Kidney (tissue), 14 donors: Measurements from ENCODE around the gene HBQ1. TPM values are rescaled to one million over a fixed set of nuclear protein-coding genes. Genes with fewer than 3 reads are reported as not detected.

Experiments
- DNase-seq, 5 donors: peaks; one replicate each; pipeline ENCODE4 v3.0.0-alpha.2; 2013 to 2020
- FAIRE-seq: peaks from 2 replicates; lab custom pipeline; 2012; peaks lifted over from hg19 to GRCh38; lab: Jason Lieb, UNC
- H3K27ac ChIP-seq, 2 donors: one replicate each; pipeline ENCODE4 v1.7.0; 2013; ENCODE audit warnings: low read depth in 2 of 2, low read length in 2 of 2, inconsistent platforms in 1 of 2
- H3K27me3 ChIP-seq: one replicate; pipeline ENCODE4 v1.7.1; 2013; ENCODE audit warnings: low read length, inconsistent platforms; ENCODE audit not compliant: control insufficient read depth, insufficient read depth
- H3K36me3 ChIP-seq, 3 donors: one replicate each; pipeline versions ENCODE4 v1.7.0 to v1.7.1; 2013; ENCODE audit warnings: low read length in 3 of 3, control low read depth in 1 of 3, inconsistent platforms in 1 of 3; ENCODE audit not compliant: insufficient read depth in 3 of 3, control insufficient read depth in 2 of 3
- H3K4me1 ChIP-seq, 3 donors: one replicate each; pipeline versions ENCODE4 v1.7.0 to v1.7.1; 2013; ENCODE audit warnings: low read length in 3 of 3, inconsistent platforms in 1 of 3, low read depth in 1 of 3; ENCODE audit not compliant: control insufficient read depth in 2 of 3, insufficient read depth in 2 of 3
- H3K4me3 ChIP-seq, 3 donors: one replicate each; pipeline versions ENCODE4 v1.7.0 to v1.8.1; 2013; ENCODE audit warnings: low read length in 3 of 3, control low read depth in 1 of 3, inconsistent platforms in 1 of 3
- H3K9ac ChIP-seq, 3 donors: one replicate each; pipeline versions ENCODE4 v1.7.0 to v1.7.1; 2013; ENCODE audit warnings: low read length in 3 of 3, control low read depth in 1 of 3, inconsistent platforms in 1 of 3
- H3K9me3 ChIP-seq, 3 donors: one replicate each; pipeline versions ENCODE4 v1.7.0 to v1.7.1; 2013; ENCODE audit warnings: low read length in 3 of 3, control low read depth in 1 of 3, inconsistent platforms in 1 of 3; ENCODE audit not compliant: control insufficient read depth in 2 of 3, insufficient read depth in 1 of 3
- intact Hi-C: fragments of 100-400 bp; cut with DNase I; formaldehyde crosslinking; loops from one replicate; pipeline ENCODE4 v1.11.1; 2022
- polyA plus RNA-seq: library from polyadenylated mRNA; stranded (reverse); fragments of 350-450 nt; fragmentation: Illumina TruSeq; extraction: RNeasy Lipid Tissue Mini Kit (QIAGEN cat#74804); gene quantifications from one replicate; pipeline ENCODE4 v1.2.3, GENCODE V29; 2014; ENCODE audit warnings: low read depth, low replicate concordance; ENCODE audit not compliant: insufficient read depth
- total RNA-seq: library from RNA; stranded (reverse); fragmentation: NEBNext Ultra II Directional; extraction: Animal tissue kit (Norgen Biotek cat#: 25700); gene quantifications from one replicate; pipeline ENCODE4 v1.2.1, GENCODE V29; 2021
- TF ChIP-seq, protein P1 (sequence below): IDR thresholded peaks from 3 replicates; pipeline ENCODE4 v1.5.1; 2012; ENCODE audit warnings: mild to moderate bottlenecking, moderate library complexity, borderline replicate concordance; ENCODE audit not compliant: insufficient read depth; ENCODE audit errors: extremely low read depth
- donor health status: control.
- donor health status: control.
- donor health status: control.
- donor health status: control.
- donor health status: control.
- donor health status: DM: yes; HTN: yes; CAD: no.
- donor health status: Normal renal cell carcinoma (clear cell type).

Gene HBQ1
- total and polyA plus RNA-seq, 2 donors from 2014 or later = not detected

DNA sequence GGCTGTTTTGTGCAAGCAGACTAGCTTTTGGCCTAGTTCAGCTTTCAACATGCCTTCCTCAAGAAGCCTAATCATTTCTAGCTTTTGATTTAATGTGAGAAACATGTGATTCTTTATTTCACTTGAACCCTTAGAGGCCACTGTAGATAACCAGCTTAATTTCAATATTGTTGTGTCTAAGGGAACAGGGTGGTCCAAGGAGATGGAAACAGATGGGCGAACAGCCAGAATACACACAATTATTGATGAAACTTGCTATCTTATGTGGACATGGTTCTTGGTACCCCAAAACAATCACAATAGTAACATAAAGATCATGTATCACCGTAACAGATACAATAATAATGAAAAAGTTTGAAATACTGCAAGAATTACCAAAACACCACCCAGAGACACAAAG, 46.5 kb upstream of the HBQ1 start:
- DNase-seq (no peak), FAIRE-seq (no peak)
- no peak overlapping the region for H3K27ac ChIP-seq
- H3K27me3 ChIP-seq = no peaks in the 10 kb centered on the region
- no peak overlapping the region for H3K4me3 ChIP-seq
- intact Hi-C loops = no loop called here
- H3K9me3 ChIP-seq = no peaks in the 10 kb centered on the region
- H3K36me3 ChIP-seq = no peaks in the 10 kb centered on the region
- no peak overlapping the region for H3K9ac ChIP-seq
- peaks cover 0 to 2% (median 0%) of the 10 kb centered on the region in 3 donors for H3K4me1 ChIP-seq
- TF ChIP-seq, protein P1, sequence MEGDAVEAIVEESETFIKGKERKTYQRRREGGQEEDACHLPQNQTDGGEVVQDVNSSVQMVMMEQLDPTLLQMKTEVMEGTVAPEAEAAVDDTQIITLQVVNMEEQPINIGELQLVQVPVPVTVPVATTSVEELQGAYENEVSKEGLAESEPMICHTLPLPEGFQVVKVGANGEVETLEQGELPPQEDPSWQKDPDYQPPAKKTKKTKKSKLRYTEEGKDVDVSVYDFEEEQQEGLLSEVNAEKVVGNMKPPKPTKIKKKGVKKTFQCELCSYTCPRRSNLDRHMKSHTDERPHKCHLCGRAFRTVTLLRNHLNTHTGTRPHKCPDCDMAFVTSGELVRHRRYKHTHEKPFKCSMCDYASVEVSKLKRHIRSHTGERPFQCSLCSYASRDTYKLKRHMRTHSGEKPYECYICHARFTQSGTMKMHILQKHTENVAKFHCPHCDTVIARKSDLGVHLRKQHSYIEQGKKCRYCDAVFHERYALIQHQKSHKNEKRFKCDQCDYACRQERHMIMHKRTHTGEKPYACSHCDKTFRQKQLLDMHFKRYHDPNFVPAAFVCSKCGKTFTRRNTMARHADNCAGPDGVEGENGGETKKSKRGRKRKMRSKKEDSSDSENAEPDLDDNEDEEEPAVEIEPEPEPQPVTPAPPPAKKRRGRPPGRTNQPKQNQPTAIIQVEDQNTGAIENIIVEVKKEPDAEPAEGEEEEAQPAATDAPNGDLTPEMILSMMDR = no peak

GRCh38 chr16:138049-138417, 42.2 kb upstream of the HBQ1 start:
- Histone ChIP-seq H3K4me1 (peaks cover 0 to 2% (median 0%) of the 10 kb centered on the region in 3 donors), H3K36me3 (no peaks in the 10 kb centered on the region), H3K4me3 (peak overlapping the region; percentile 61 to 64 (median 63)), H3K9me3 (no peaks in the 10 kb centered on the region), H3K27ac (no peak overlapping the region), H3K27me3 (no peaks in the 10 kb centered on the region), H3K9ac (peak overlapping the region in 2 of 3 donors; percentile 67 to 80)
- intact Hi-C loops = no loop called here
- DNase-seq (peak; percentile 25 to 78 (median 44)), FAIRE-seq (no peak)
- TF ChIP-seq, protein P1 = no peak

DNA sequence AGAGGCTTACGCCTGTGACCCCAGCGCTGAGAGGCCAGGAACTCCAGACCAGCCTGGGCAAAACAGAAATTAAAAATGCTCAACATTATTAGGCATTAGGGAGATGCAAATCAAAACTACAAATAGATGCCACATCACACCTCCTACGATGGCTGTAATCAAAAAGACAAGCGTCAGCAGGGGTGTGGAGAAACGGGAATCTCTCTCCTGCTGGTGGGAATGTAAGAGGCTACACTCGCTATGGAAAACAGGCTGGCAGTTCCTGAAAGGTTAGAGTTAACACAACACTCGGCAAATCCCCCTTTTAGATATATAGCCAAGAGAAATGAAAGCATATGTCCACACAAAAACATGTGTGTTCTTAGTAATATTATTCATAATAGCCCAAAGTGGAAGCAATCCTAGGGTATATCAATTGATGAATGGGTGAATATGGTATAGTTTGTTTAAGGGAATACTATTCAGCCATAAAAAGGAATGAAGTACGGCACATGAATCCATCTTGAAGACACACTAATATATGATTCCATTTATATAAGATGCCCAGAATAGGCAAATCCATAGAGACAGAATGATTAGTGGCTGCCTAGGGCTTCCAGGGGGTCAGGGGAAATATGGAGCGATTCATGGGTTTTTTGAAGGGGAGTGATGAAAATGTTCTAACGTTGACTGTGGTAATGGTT, 39.9 kb upstream of the HBQ1 start:
- H3K27me3 ChIP-seq = no peaks in the 10 kb centered on the region
- H3K9ac ChIP-seq = no peak overlapping the region
- H3K4me1 ChIP-seq = peaks cover 0 to 2% (median 0%) of the 10 kb centered on the region in 3 donors
- no peaks in the 10 kb centered on the region for H3K36me3 ChIP-seq
- no peaks in the 10 kb centered on the region for H3K9me3 ChIP-seq
- no peak overlapping the region for H3K4me3 ChIP-seq
- no peak overlapping the region for H3K27ac ChIP-seq
- DNase-seq (no peak), FAIRE-seq (no peak)
- TF ChIP-seq, protein P1 = no peak
- intact Hi-C loops = no loop called here
